ENCODE measurements around the gene NRF1. TPM values are rescaled to one million over a fixed set of nuclear protein-coding genes. Genes with fewer than 3 reads are reported as not detected.

The NRF1 gene
- total and polyA plus RNA-seq, 10 of the 15 experiments (the other 5 are each of a cell fraction or from before 2014, with no cell fraction given) = 3.5 to 23.1 (median 13.5) TPM

DNA sequence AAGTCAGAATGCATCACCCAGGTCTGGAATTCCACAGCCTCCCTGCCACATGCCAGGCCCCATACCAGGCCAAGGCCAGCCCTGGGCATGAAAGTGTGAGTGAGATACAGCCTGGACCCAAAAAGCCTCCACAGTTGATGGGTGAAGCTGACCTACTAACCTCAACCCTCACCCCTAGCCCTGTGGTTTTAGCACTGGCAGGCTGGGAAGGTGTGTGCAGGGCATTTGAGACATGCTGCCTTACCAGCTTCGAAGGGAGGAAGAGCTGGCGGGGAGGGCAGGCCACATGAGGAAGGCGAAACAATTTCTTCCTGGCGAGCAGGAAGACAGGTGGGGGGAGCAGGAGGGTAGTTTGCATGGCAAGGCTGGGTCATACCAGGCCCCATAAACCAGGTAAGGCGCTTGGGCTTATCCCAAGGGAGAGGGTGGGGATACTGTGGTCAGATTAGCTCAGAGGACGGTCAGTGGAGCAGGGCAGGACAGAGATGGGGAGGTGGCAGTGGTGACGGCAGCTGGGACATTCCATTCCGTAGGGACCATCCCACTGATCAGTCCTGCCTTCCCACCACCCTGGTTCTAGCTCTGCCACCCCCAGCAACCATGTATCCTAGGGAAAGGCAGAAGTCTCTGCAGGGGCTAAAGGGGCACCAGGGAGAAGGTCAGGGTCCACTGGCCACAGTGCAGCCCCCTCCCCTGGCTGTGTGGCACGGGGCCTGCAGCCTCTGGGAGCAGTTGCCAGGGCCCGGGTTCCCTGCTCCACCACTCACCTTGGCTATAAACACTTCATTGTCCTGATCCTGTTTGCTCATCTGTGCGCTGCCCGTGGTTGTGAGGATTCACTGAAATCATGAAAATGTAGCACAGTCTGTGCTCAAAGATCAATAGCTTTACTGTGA, 155.8 kb downstream of the NRF1 start (continued):
- TF ChIP-seq ASH2L (IDR thresholded peaks at IDR 0.05; ENCODE audit: borderline replicate concordance, low read depth) = no peak

- CTCF ChIA-PET = interaction anchor here (1.1 kb wide), 1 partner anchor 56 kb away, joined by 3 read pairs; no protein-coding TSS in a partner anchor
- in situ Hi-C loops (cut with MboI) = no loop called here
- TF ChIP-seq SUZ12 (IDR thresholded peaks at IDR 0.05; ENCODE audit: unreplicated experiment) (no peak), WRNIP1 (IDR thresholded peaks at IDR 0.05; ENCODE audit: borderline replicate concordance, low read depth, low read length) (no peak), CREM (IDR thresholded peaks at IDR 0.05; ENCODE audit: low read depth) (no peak), JUND (IDR thresholded peaks at IDR 0.05; ENCODE audit: low read depth, low read length) (no peak), NR2C2 (IDR thresholded peaks at IDR 0.05; ENCODE audit: borderline replicate concordance, control insufficient read depth, insufficient read length, low read depth) (no peak), STAT3 (IDR thresholded peaks at IDR 0.05; ENCODE audit: low read depth, low read length) (no peak), ESRRA (IDR thresholded peaks at IDR 0.05; ENCODE audit: low read length) (no peak)
- TF ChIP-seq, protein P1, sequence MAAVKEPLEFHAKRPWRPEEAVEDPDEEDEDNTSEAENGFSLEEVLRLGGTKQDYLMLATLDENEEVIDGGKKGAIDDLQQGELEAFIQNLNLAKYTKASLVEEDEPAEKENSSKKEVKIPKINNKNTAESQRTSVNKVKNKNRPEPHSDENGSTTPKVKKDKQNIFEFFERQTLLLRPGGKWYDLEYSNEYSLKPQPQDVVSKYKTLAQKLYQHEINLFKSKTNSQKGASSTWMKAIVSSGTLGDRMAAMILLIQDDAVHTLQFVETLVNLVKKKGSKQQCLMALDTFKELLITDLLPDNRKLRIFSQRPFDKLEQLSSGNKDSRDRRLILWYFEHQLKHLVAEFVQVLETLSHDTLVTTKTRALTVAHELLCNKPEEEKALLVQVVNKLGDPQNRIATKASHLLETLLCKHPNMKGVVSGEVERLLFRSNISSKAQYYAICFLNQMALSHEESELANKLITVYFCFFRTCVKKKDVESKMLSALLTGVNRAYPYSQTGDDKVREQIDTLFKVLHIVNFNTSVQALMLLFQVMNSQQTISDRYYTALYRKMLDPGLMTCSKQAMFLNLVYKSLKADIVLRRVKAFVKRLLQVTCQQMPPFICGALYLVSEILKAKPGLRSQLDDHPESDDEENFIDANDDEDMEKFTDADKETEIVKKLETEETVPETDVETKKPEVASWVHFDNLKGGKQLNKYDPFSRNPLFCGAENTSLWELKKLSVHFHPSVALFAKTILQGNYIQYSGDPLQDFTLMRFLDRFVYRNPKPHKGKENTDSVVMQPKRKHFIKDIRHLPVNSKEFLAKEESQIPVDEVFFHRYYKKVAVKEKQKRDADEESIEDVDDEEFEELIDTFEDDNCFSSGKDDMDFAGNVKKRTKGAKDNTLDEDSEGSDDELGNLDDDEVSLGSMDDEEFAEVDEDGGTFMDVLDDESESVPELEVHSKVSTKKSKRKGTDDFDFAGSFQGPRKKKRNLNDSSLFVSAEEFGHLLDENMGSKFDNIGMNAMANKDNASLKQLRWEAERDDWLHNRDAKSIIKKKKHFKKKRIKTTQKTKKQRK (IDR thresholded peaks at IDR 0.05; ENCODE audit: low read depth, low read length) = no peak
- TF ChIP-seq, protein P2, sequence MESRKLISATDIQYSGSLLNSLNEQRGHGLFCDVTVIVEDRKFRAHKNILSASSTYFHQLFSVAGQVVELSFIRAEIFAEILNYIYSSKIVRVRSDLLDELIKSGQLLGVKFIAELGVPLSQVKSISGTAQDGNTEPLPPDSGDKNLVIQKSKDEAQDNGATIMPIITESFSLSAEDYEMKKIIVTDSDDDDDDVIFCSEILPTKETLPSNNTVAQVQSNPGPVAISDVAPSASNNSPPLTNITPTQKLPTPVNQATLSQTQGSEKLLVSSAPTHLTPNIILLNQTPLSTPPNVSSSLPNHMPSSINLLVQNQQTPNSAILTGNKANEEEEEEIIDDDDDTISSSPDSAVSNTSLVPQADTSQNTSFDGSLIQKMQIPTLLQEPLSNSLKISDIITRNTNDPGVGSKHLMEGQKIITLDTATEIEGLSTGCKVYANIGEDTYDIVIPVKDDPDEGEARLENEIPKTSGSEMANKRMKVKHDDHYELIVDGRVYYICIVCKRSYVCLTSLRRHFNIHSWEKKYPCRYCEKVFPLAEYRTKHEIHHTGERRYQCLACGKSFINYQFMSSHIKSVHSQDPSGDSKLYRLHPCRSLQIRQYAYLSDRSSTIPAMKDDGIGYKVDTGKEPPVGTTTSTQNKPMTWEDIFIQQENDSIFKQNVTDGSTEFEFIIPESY (IDR thresholded peaks at IDR 0.05) = no peak
- TF ChIP-seq, protein P3, sequence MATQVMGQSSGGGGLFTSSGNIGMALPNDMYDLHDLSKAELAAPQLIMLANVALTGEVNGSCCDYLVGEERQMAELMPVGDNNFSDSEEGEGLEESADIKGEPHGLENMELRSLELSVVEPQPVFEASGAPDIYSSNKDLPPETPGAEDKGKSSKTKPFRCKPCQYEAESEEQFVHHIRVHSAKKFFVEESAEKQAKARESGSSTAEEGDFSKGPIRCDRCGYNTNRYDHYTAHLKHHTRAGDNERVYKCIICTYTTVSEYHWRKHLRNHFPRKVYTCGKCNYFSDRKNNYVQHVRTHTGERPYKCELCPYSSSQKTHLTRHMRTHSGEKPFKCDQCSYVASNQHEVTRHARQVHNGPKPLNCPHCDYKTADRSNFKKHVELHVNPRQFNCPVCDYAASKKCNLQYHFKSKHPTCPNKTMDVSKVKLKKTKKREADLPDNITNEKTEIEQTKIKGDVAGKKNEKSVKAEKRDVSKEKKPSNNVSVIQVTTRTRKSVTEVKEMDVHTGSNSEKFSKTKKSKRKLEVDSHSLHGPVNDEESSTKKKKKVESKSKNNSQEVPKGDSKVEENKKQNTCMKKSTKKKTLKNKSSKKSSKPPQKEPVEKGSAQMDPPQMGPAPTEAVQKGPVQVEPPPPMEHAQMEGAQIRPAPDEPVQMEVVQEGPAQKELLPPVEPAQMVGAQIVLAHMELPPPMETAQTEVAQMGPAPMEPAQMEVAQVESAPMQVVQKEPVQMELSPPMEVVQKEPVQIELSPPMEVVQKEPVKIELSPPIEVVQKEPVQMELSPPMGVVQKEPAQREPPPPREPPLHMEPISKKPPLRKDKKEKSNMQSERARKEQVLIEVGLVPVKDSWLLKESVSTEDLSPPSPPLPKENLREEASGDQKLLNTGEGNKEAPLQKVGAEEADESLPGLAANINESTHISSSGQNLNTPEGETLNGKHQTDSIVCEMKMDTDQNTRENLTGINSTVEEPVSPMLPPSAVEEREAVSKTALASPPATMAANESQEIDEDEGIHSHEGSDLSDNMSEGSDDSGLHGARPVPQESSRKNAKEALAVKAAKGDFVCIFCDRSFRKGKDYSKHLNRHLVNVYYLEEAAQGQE (IDR thresholded peaks at IDR 0.05; ENCODE audit: low read depth, low read length) = no peak
Observed at GRCh38 chr7:129768614-129769399, 157.3 kb downstream of the NRF1 start.

More at GRCh38 chr7:129768614-129769399, 157.3 kb downstream of the NRF1 start:
- no peaks in the 10 kb centered on the region for H3K27me3 ChIP-seq (replicated peaks in 1 of 2; ENCODE audit: control insufficient read depth in 2 of 2, insufficient read depth in 2 of 2, low read length in 1 of 2)
- no peak overlapping the region for H3K4me3 ChIP-seq
- H3K9me3 ChIP-seq (replicated peaks; ENCODE audit: control insufficient read depth, insufficient read depth, low read length) = no peaks in the 10 kb centered on the region
- H2AFZ ChIP-seq (ENCODE audit: control insufficient read depth, low read depth, low read length) = no peak overlapping the region
- SMC1A ChIA-PET (ENCODE audit: uncharacterized antibody, unreplicated experiment) = no interaction called here
- no peak for ATAC-seq
- no peak for FAIRE-seq
- H3K36me3 ChIP-seq (ENCODE audit: control insufficient read depth in 2 of 2, insufficient read depth in 2 of 2, low read length in 1 of 2) = no peaks in the 10 kb centered on the region
- no peak overlapping the region for H3K4me2 ChIP-seq (ENCODE audit: control insufficient read depth, insufficient read depth)
- intact Hi-C loops (cut with micrococcal nuclease; ENCODE audit: unreplicated experiment) = no loop called here
- RAD21 ChIA-PET (ENCODE audit: unreplicated experiment) = no interaction called here
- BruUV-seq (replicated peaks) = no TSS peak
- no peaks in the 10 kb centered on the region for H3K79me2 ChIP-seq (ENCODE audit: control insufficient read depth, insufficient read depth, low read length)
- POLR2A ChIA-PET = no interaction called here
- H3K4me1 ChIP-seq (ENCODE audit: control insufficient read depth, insufficient read depth, low read length) = no peaks in the 10 kb centered on the region
- H4K20me1 ChIP-seq (ENCODE audit: control insufficient read depth, insufficient read depth) = no peaks in the 10 kb centered on the region
- no peak for DNase-seq (ENCODE audit: low read depth, low spot score)
- 72% methylated on average over 17 of the region's 17 CpGs for WGBS (ENCODE audit: insufficient coverage, insufficient replicate concordance, low lambda C conversion rate, missing lambda C conversion rate)
- H3K9ac ChIP-seq (ENCODE audit: control insufficient read depth, insufficient read depth, low read length) = no peak overlapping the region
- no peak overlapping the region for H3K27ac ChIP-seq (ENCODE audit: control insufficient read depth, insufficient read depth)
